SU-DHL-6 (cell line): ENCODE results near the gene LECT2.

Experiments used
- CTCF ChIP-seq: fragments of 200-600 bp; sonication (generic); IDR thresholded peaks from one replicate; pipeline ENCODE4 v1.5.1; 2017; ENCODE audit warnings: antibody characterized with exemption, mild to moderate bottlenecking, low read length, moderate library complexity; ENCODE audit not compliant: insufficient read depth, poor library complexity, severe bottlenecking
- EZH2phosphoT487 ChIP-seq: fragments of 200-600 bp; sonication (generic), shearing (Covaris generic); conservative IDR thresholded peaks from 2 replicates; pipeline ENCODE4 v1.6.1; 2018; ENCODE audit warnings: mild to moderate bottlenecking, antibody characterized with exemption, low read length, moderate library complexity, mixed read lengths

GRCh38 chr5:135977375-135977928 is 22.7 kb upstream of the LECT2 start:
- TF ChIP-seq CTCF (peak; percentile 81), EZH2phosphoT487 (no peak)
